CD4-positive, CD25-positive, alpha-beta regulatory T cell (primary cell): ENCODE results near the gene CBFA2T3. TPM values are rescaled to one million over a fixed set of nuclear protein-coding genes. Genes with fewer than 3 reads are reported as not detected.
A peak's percentile ranks its signal among the peaks of the same experiment; 100 is the strongest.

Experiments
- ATAC-seq, 2 donors: fragments of 150-1000 bp; cut with Tn5 transposase; one replicate each; pipeline ENCODE4 v1.10.0; 2021; ENCODE audit warnings: low read depth in 2 of 2, moderate number of reproducible peaks in 2 of 2, moderate library complexity in 1 of 2
- DNase-seq, 3 donors: peaks; one replicate each; pipeline versions ENCODE4 v3.0.0 to v3.0.0-alpha.2; 2012 to 2022; ENCODE audit warnings: mixed read lengths in 1 of 3
- H3K27ac ChIP-seq: one replicate; pipeline ENCODE4 v1.7.0; 2013; ENCODE audit warnings: mild to moderate bottlenecking, low read length; ENCODE audit not compliant: insufficient read depth, poor library complexity, severe bottlenecking
- H3K27me3 ChIP-seq: one replicate; pipeline ENCODE4 v1.7.0; 2013; ENCODE audit warnings: low read length; ENCODE audit not compliant: control insufficient read depth, insufficient read depth
- H3K36me3 ChIP-seq: one replicate; pipeline ENCODE4 v1.7.0; 2013; ENCODE audit warnings: mild to moderate bottlenecking, low read length, moderate library complexity; ENCODE audit not compliant: control insufficient read depth, insufficient read depth
- H3K4me1 ChIP-seq: 2 replicates; pipeline ENCODE4 v1.7.0; 2013; ENCODE audit warnings: mild to moderate bottlenecking, low read length; ENCODE audit not compliant: insufficient read depth, control insufficient read depth, poor library complexity, severe bottlenecking
- H3K4me3 ChIP-seq: one replicate; pipeline ENCODE4 v1.7.0; 2013; ENCODE audit warnings: low read depth, mild to moderate bottlenecking, low read length, moderate library complexity
- H3K9me3 ChIP-seq, 2 experiments: 1 replicate in 1 of 2; 2 replicates in 1 of 2; pipeline ENCODE4 v1.7.0; 2013; ENCODE audit warnings: low read length in 2 of 2, mild to moderate bottlenecking in 1 of 2, moderate library complexity in 1 of 2; ENCODE audit not compliant: control insufficient read depth in 2 of 2
- H3K27ac Mint-ChIP-seq, 3 donors: one replicate each; pipeline ENCODE4 v1.8.0; 2020 to 2022; ENCODE audit warnings: mild to moderate bottlenecking in 3 of 3, mixed read lengths in 3 of 3, moderate library complexity in 2 of 3
- H3K27me3 Mint-ChIP-seq: one replicate; pipeline ENCODE4 v1.8.0; 2022; ENCODE audit warnings: mild to moderate bottlenecking, mixed read lengths
- H3K36me3 Mint-ChIP-seq: one replicate; pipeline ENCODE4 v1.8.0; 2020; ENCODE audit warnings: mixed read lengths
- H3K4me1 Mint-ChIP-seq, 4 donors: one replicate each; pipeline ENCODE4 v1.8.0; 2020 to 2022; ENCODE audit warnings: mixed read lengths in 4 of 4, mild to moderate bottlenecking in 1 of 4
- H3K4me3 Mint-ChIP-seq, 4 donors: one replicate each; pipeline ENCODE4 v1.8.0; 2020 to 2022; ENCODE audit warnings: mild to moderate bottlenecking in 4 of 4, mixed read lengths in 4 of 4, moderate library complexity in 3 of 4
- H3K9me3 Mint-ChIP-seq, 7 donors: one replicate each; pipeline ENCODE4 v1.8.0; 2020 to 2022; ENCODE audit warnings: mixed read lengths in 7 of 7, mild to moderate bottlenecking in 3 of 7, moderate library complexity in 2 of 7
- polyA plus RNA-seq, 4 donors: library from polyadenylated mRNA; unstranded; fragments of 300-500 nt; fragmentation: Illumina TruSeq; gene quantifications; one replicate each; pipeline ENCODE4 v1.2.3, GENCODE V29; 2021
- total RNA-seq: library from RNA; stranded (reverse); gene quantifications from one replicate; pipeline ENCODE4 v1.2.3, GENCODE V29; 2022

Gene CBFA2T3
- total and polyA plus RNA-seq, 5 donors from 2014 or later, result 0.25 to 1.3 TPM; not detected in 3

GRCh38 chr16:88904676-88905365 is 72.2 kb downstream of the CBFA2T3 start:
- H3K9me3 Mint-ChIP-seq, result no peaks in the 10 kb centered on the region
- H3K4me1 ChIP-seq, result no peaks in the 10 kb centered on the region
- no peaks in the 10 kb centered on the region for H3K36me3 Mint-ChIP-seq
- no peaks in the 10 kb centered on the region for H3K27me3 Mint-ChIP-seq
- H3K27me3 ChIP-seq, result no peaks in the 10 kb centered on the region
- no peak overlapping the region for H3K4me3 ChIP-seq
- no peaks in the 10 kb centered on the region for H3K9me3 ChIP-seq
- H3K27ac Mint-ChIP-seq, result no peak overlapping the region
- H3K36me3 ChIP-seq, result no peaks in the 10 kb centered on the region
- H3K27ac ChIP-seq, result no peak overlapping the region
- no peak overlapping the region for H3K4me3 Mint-ChIP-seq
- DNase-seq (no peak), ATAC-seq (no peak)
- H3K4me1 Mint-ChIP-seq, result no peaks in the 10 kb centered on the region

- no peak overlapping the region for H3K4me3 ChIP-seq
- Mint-ChIP-seq H3K27me3 (no peaks in the 10 kb centered on the region), H3K36me3 (no peaks in the 10 kb centered on the region), H3K4me3 (no peak overlapping the region), H3K27ac (no peak overlapping the region), H3K9me3 (no peaks in the 10 kb centered on the region), H3K4me1 (no peaks in the 10 kb centered on the region)
- H3K27me3 ChIP-seq, result no peaks in the 10 kb centered on the region
- H3K36me3 ChIP-seq, result no peaks in the 10 kb centered on the region
- no peaks in the 10 kb centered on the region for H3K9me3 ChIP-seq
- no peaks in the 10 kb centered on the region for H3K4me1 ChIP-seq
- ATAC-seq, result no peak
- no peak for DNase-seq
- no peak overlapping the region for H3K27ac ChIP-seq
Observed at GRCh38 chr16:88903267-88903666, 73.7 kb downstream of the CBFA2T3 start.

GRCh38 chr16:88902744-88903143 is 74.3 kb downstream of the CBFA2T3 start:
- no peaks in the 10 kb centered on the region for H3K27me3 Mint-ChIP-seq
- DNase-seq, result no peak
- no peak for ATAC-seq
- no peaks in the 10 kb centered on the region for H3K4me1 Mint-ChIP-seq
- Histone ChIP-seq H3K4me1 (no peaks in the 10 kb centered on the region), H3K27ac (no peak overlapping the region), H3K4me3 (no peak overlapping the region), H3K27me3 (no peaks in the 10 kb centered on the region), H3K36me3 (no peaks in the 10 kb centered on the region), H3K9me3 (no peaks in the 10 kb centered on the region)
- no peak overlapping the region for H3K4me3 Mint-ChIP-seq
- H3K36me3 Mint-ChIP-seq, result no peaks in the 10 kb centered on the region
- H3K9me3 Mint-ChIP-seq, result no peaks in the 10 kb centered on the region
- no peak overlapping the region for H3K27ac Mint-ChIP-seq

- Histone ChIP-seq H3K4me1 (no peaks in the 10 kb centered on the region), H3K27ac (no peak overlapping the region), H3K36me3 (no peaks in the 10 kb centered on the region), H3K4me3 (no peak overlapping the region), H3K9me3 (no peaks in the 10 kb centered on the region), H3K27me3 (no peaks in the 10 kb centered on the region)
- H3K4me1 Mint-ChIP-seq, result no peaks in the 10 kb centered on the region
- DNase-seq (no peak), ATAC-seq (no peak)
- no peak overlapping the region for H3K27ac Mint-ChIP-seq
- H3K27me3 Mint-ChIP-seq, result no peaks in the 10 kb centered on the region
- no peaks in the 10 kb centered on the region for H3K36me3 Mint-ChIP-seq
- H3K4me3 Mint-ChIP-seq, result no peak overlapping the region
- no peaks in the 10 kb centered on the region for H3K9me3 Mint-ChIP-seq
Observed at GRCh38 chr16:88901718-88902337, 75.2 kb downstream of the CBFA2T3 start.

- ATAC-seq, result no peak
- no peak overlapping the region for H3K4me3 Mint-ChIP-seq
- Histone ChIP-seq H3K27ac (no peak overlapping the region), H3K9me3 (no peaks in the 10 kb centered on the region), H3K4me3 (no peak overlapping the region), H3K27me3 (no peaks in the 10 kb centered on the region), H3K4me1 (no peaks in the 10 kb centered on the region), H3K36me3 (no peaks in the 10 kb centered on the region)
- H3K36me3 Mint-ChIP-seq, result no peaks in the 10 kb centered on the region
- no peaks in the 10 kb centered on the region for H3K9me3 Mint-ChIP-seq
- H3K27ac Mint-ChIP-seq, result no peak overlapping the region
- no peaks in the 10 kb centered on the region for H3K4me1 Mint-ChIP-seq
- no peaks in the 10 kb centered on the region for H3K27me3 Mint-ChIP-seq
- DNase-seq, result no peak
Observed at GRCh38 chr16:88900662-88901052, 76.3 kb downstream of the CBFA2T3 start.

GRCh38 chr16:88899901-88900661 is 76.9 kb downstream of the CBFA2T3 start:
- no peak for ATAC-seq

GRCh38 chr16:88897696-88898425 is 79.1 kb downstream of the CBFA2T3 start:
- Histone ChIP-seq H3K9me3 (no peaks in the 10 kb centered on the region), H3K36me3 (no peaks in the 10 kb centered on the region), H3K27ac (no peak overlapping the region), H3K27me3 (no peaks in the 10 kb centered on the region), H3K4me1 (no peaks in the 10 kb centered on the region), H3K4me3 (no peak overlapping the region)
- Mint-ChIP-seq H3K27me3 (no peaks in the 10 kb centered on the region), H3K36me3 (no peaks in the 10 kb centered on the region), H3K4me1 (no peaks in the 10 kb centered on the region), H3K9me3 (no peaks in the 10 kb centered on the region), H3K4me3 (no peak overlapping the region), H3K27ac (peak overlapping the region in 1 of 3 donors; percentile 43)
- DNase-seq (no peak), ATAC-seq (no peak)

More at GRCh38 chr16:88899901-88900661, 76.9 kb downstream of the CBFA2T3 start:
- Histone ChIP-seq H3K27ac (no peak overlapping the region), H3K27me3 (no peaks in the 10 kb centered on the region), H3K9me3 (no peaks in the 10 kb centered on the region), H3K36me3 (no peaks in the 10 kb centered on the region), H3K4me1 (no peaks in the 10 kb centered on the region), H3K4me3 (no peak overlapping the region)
- H3K4me3 Mint-ChIP-seq, result no peak overlapping the region
- H3K36me3 Mint-ChIP-seq, result no peaks in the 10 kb centered on the region
- no peaks in the 10 kb centered on the region for H3K4me1 Mint-ChIP-seq
- no peaks in the 10 kb centered on the region for H3K27me3 Mint-ChIP-seq
- DNase-seq, result no peak
- H3K27ac Mint-ChIP-seq, result no peak overlapping the region
- no peaks in the 10 kb centered on the region for H3K9me3 Mint-ChIP-seq
